GM21515 (cell line): ENCODE data around the gene TBC1D3K.
"Not testable (repeated sequence)": the region's sequence is repeated elsewhere in the genome, so short reads cannot be mapped to it uniquely, and the experiment has no call there.

Source experiments
- ATAC-seq: cut with Tn5 transposase; IDR thresholded peaks from one replicate; pipeline ENCODE4 v1.9.1; 2021; ENCODE audit not compliant: unreplicated experiment

The TBC1D3K gene

DNA sequence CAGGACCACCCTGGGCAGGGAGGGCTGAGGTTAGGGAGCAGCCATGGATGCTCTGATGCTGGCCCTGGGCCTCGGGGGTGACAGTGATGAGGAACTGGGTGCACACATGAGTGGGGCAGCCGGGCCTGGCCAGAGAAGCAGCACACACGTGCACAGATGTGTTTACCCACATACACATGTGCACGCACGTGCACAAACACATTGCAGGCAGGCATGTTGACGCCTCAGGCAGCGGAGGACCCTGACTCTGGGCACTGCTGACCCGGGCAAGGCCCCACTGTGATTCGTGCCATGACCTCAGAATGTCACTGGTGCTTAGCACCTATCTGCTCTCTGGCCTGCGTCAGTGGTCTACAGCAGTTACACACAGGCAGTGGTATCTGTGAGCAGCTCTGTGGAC lies at the start of gene TBC1D3K:
TSS of gene TBC1D3K (plus strand) at position 301 of the 400 bp plus-strand sequence. CDS start 1,585 bp downstream, outside the sequence.
- ATAC-seq: not testable (repeated sequence)

DNA sequence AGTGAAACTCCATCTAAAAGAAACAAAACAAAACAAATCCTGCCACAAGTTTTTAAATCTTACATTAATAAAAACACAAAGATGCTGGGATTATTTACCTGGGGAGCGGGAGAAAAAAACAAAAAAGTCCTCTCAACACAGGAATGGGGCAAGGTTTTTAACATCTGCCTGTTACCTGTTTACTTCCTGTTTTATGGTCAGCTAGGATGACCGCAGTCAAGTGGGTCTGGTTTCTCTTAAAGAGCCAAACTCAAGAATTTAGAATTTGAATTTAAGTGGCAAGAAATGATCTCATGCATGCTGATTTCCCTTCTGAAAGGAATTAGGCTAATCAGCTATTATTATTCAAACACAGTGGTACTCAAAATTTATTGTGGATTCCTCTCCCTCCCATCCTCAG lies 39.7 kb upstream of the TBC1D3K start:
- ATAC-seq: no peak

DNA sequence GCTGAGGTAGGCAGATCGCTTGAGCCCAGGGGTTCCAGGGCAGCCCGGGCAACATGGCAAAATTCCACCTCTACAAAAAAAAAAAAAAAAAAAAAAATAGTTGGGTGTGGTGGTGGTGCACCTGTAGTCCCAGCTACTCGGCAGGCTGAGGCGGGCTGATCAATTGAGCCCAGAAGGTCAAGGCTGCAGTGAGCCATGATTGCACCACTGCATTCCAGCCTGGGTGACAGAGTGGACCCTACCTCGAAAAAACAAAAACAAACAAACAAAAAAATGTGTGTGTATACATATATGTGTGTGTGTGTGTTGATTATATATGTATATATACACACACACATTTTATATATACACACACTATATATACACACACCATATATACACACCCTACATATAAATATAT lies 39.1 kb upstream of the TBC1D3K start:
- ATAC-seq: no peak

DNA sequence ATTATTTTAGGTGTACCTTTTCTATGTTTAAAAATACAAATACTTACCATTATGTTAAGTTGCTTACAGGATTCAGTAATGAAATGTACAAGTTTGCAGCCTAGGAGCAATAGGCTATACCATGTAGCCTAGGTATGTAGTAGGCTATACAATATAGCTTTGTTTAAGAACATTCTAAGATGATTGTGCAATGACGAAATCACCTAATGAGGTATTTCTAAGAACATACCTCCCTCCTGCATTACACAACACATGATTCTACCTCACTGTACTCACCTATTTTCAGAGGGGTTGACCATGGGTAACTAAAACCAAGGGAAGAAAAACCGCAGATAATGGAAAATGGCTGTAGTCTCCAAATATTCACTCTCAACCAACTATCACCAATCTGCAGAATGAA lies 35.3 kb upstream of the TBC1D3K start:
- no peak for ATAC-seq

DNA sequence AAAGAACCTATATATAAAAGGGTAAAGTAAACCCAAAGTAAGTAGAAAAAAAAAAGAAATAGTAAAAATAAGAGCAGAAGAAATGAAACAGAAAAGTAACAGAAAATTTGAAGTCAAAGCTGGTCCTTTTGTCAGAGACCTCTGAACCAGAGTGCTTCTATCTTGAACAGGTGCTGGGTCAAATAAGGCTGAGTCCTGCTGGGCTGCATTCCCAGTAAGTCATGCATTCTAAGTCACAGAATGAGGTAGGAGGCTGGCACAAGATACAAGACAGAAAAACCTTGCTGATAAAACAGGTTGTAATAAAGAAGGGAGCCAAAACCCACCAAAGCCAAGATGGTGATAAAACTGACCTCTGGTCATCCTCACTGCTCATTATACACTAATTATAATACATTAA lies 27.3 kb upstream of the TBC1D3K start:
- not testable (repeated sequence) for ATAC-seq
